ENCODE data around the gene YAE1. TPM values are rescaled to one million over a fixed set of nuclear protein-coding genes. Genes with fewer than 3 reads are reported as not detected.

YAE1 gene
- total RNA-seq, 2 donors from 2014 or later: 14.6 to 20.4 TPM

DNA sequence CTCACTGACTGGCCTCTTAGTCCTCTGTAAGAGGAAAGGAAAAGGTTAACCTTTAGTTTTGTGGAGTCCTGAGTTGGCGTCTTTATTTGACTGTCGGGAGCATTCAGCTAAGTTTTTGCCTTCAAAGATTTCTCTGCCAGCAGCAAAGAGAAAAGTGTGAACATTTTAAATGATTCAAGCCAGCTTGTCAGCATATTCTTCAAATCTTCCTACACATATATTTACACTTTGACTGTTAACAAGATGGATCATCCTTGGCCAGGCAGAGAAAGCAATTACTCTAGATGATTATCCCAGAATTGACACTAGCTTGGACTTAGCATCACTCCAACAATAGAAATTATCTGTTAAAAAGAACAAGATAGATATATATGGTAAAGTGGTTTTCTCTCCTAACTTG, 15.8 kb upstream of the YAE1 start:
- DNase-seq: no peak
- ATAC-seq: no peak
- intact Hi-C loops (cut with DNase I): no loop called here

- intact Hi-C loops (cut with DNase I): no loop called here
- no peak for ATAC-seq
Observed at GRCh38 chr7:39553436-39553835, 12.8 kb upstream of the YAE1 start.

DNA sequence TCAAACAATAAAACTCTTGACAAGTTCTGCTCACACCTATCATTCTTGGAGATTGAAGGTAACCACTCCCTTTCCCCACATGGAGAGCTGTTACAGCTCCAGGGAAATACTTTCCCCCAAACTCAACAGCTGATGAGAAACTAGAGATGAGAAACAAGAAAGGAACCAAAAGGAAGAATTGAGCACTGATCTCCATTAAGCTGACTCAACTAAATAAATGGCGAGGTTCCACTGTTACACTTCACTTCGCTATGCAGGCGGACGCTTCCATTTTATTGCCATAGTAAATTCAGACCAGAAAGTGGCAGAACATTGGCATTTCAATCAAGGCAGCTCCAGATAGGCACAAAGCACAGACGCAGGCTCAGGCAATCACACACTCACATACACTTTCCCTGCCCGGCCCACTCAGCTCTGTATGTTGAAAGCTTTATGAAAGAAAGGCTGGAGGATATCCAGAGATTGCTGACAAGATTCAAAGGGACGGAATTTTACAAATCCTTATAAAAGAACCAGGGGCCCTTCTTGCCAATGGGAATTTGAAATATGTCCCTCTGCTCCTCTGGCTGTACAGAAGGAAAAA, 11.5 kb upstream of the YAE1 start:
- ATAC-seq: no peak
- no peak for DNase-seq
- intact Hi-C loops (cut with DNase I): no loop called here

More at GRCh38 chr7:39553436-39553835, 12.8 kb upstream of the YAE1 start:
- no peak for DNase-seq

DNA sequence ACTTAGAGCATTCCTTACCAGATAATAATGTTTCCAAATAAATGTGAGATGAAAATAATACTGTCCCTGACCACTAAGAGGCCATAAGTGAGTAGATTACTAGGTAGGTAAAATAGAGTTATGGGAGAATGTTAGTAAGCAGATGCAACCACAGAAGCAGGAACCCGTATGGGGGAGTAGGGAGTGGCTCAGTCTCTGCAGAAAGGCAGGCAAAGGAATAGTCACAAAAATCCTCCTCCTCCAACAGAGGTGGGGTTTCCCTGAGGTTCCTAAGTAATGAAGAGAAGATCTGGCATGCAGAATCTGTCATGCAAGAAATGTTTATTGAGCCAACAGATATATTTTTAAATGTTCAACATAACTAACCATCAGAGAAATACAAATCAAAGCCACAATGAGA, 9.0 kb upstream of the YAE1 start:
- DNase-seq (no peak), ATAC-seq (no peak)
- intact Hi-C loops (cut with DNase I): no loop called here

- ATAC-seq (no peak), DNase-seq (no peak)
- intact Hi-C loops (cut with DNase I): no loop called here
Observed at GRCh38 chr7:39557911-39558310, 8.3 kb upstream of the YAE1 start.

- intact Hi-C loops (cut with DNase I): no loop called here
- DNase-seq: no peak
- ATAC-seq: no peak
Observed at GRCh38 chr7:39560408-39560807, 5.8 kb upstream of the YAE1 start.

- intact Hi-C loops (cut with DNase I): no loop called here
- DNase-seq (no peak), ATAC-seq (no peak)
Observed at GRCh38 chr7:39560997-39561396, 5.2 kb upstream of the YAE1 start.

- ATAC-seq (peak in 1 of 2 donors; percentile 10), DNase-seq (no peak)
- intact Hi-C loops (cut with DNase I): no loop called here
Observed at GRCh38 chr7:39565538-39565937, 666 bp upstream of the YAE1 start.

DNA sequence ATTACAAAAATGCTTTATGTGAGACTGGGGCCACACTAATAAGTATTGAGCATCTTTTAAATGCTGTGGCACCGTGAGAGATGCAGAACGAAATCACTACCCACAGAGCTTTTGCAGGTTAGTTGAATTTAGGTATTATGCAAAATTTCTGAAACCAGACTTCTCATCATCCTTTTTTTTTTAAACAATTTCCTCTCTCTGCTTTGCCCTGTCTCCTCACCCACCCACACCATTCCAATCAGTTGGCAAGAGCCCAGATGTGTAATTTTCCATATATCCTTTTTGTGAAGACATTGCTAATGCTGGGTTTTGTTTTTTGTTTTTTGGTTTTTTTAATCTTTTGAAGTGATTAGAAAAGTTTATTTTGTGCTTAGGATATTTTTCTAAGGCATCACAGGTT, 1.1 kb downstream of the YAE1 start:
- intact Hi-C loops (cut with DNase I): no loop called here
- ATAC-seq (no peak), DNase-seq (no peak)

DNA sequence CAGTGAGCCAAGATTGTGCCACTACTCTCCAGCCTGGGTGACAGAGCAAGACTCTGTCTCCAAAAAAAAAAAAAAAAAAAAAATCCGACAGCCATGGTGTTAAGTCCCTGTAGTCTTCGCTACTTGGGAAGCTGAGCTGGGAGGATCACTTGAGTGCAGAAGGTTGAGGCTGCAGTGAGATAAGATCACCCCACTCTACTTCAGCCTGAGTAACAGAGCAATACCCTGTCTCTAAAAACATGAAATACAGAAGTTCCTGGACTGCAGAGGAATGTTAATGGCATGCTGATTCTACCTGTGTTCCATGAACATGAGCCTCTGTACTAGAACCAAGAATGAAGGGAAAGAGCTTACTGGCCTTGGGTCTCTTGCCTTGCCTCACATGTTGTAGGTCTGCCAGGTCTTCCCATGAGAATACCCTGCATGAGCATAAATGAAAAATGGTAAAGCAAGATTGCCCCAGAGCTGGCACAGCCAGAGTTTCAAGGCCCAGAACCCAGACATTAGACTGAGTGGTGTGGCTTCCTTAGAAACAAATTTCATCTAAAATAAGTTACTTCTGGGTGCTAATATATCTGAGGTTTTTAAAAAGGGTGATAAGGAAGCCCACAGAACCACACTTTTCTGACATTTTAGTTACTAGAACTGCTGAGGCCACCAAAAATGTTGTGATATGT, 8.6 kb downstream of the YAE1 start:
- no peak for ATAC-seq
- DNase-seq: no peak

GRCh38 chr7:39577229-39577874, 11.1 kb downstream of the YAE1 start:
- intact Hi-C loops (cut with DNase I): no loop called here
- ATAC-seq (no peak), DNase-seq (no peak)

More for the DNA sequence above, 8.6 kb downstream of the YAE1 start:
- intact Hi-C loops (cut with DNase I): no loop called here

GRCh38 chr7:39580149-39580874, 14.1 kb downstream of the YAE1 start:
- peak; percentile 84 for DNase-seq
- ATAC-seq: peak; percentile 91 to 93
- intact Hi-C loops (cut with DNase I): loop anchor here (1.0 to 2.0 kb wide), 2 partner anchors 162 to 166 kb away; no protein-coding TSS in a partner anchor

DNA sequence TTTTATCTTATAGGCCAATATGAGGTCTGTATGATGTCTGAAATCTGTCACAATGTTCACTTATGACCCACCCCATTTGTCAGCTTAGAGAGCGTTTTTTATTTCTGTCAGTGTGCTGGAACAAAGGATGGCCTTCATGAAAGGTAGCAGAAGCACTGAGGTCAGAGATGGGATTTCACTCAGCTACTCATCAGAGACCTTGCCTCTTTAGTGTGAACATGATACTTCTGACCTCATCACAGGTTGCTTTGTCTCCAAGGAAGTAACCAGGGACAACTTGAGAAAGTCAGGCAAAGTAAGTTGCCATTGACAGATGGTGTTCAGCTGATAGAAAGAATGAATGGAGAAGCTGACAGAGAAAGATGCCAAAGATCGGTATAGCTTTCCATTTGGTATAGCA, 16.3 kb downstream of the YAE1 start:
- ATAC-seq: no peak
- intact Hi-C loops (cut with DNase I): no loop called here
- no peak for DNase-seq

- no peak for DNase-seq
- ATAC-seq: no peak
- intact Hi-C loops (cut with DNase I): no loop called here
Observed at GRCh38 chr7:39583539-39583938, 17.3 kb downstream of the YAE1 start.

- intact Hi-C loops (cut with DNase I): no loop called here
- no peak for ATAC-seq
- DNase-seq: no peak
Observed at GRCh38 chr7:39587393-39587792, 21.2 kb downstream of the YAE1 start.

- ATAC-seq: no peak
- intact Hi-C loops (cut with DNase I): no loop called here
- no peak for DNase-seq
Observed at GRCh38 chr7:39588416-39588815, 22.2 kb downstream of the YAE1 start.

DNA sequence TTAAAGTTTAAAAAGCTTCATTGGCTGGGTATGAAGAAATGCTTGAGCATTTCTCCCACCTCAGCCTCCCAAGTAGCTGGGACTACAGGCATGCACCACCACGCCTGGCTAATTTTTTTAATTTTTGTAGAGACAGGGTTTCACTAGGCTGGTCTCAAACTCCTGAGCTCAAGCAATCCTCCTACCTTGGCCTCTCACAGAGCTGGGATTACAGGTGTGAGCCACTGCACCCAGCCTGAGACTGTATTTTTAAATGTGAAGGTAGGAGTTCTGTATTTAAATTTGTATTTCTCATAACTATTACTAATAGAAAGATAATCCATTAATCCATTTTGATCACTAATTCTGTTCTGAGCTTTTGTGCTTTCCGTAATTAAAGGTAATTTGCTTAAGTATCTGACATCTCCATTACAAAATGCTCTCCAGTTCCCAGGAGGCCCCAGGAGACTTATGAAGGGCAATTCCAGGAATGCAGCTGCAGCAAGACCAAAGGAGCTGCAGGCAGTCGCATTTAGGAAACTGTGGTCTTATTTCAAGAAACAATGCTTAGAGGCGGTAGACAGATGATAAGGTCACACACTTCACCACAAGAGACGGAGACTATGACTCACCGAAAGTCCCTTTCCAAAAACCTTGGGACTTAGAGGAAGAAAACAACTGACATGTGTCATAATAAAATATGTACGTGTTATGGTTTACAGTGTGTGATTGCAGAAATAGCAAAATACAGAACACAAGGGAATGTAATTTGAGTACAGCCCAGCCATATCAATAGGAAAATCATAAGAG, 23.3 kb downstream of the YAE1 start:
- DNase-seq: no peak
- ATAC-seq: peak; percentile 34 to 77

GRCh38 chr7:39592586-39592985, 26.4 kb downstream of the YAE1 start:
- intact Hi-C loops (cut with DNase I): no loop called here
- ATAC-seq (no peak), DNase-seq (no peak)

More for the DNA sequence above, 23.3 kb downstream of the YAE1 start:
- intact Hi-C loops (cut with DNase I): no loop called here

- DNase-seq: no peak
- intact Hi-C loops (cut with DNase I): no loop called here
- ATAC-seq: peak in 1 of 2 donors; percentile 55
Observed at GRCh38 chr7:39594988-39595620, 28.9 kb downstream of the YAE1 start.
